Caco-2 (cell line): ENCODE measurements around the gene CCDC144A. TPM values are rescaled to one million over a fixed set of nuclear protein-coding genes. Genes with fewer than 3 reads are reported as not detected.
"Not testable (repeated sequence)": the region's sequence is repeated elsewhere in the genome, so short reads cannot be mapped to it uniquely, and the experiment has no call there.

Experiments
- BruUV-seq: library from RNA; stranded (reverse); fragments of 400-500 nt; replicated peaks from 2 replicates; lab custom pipeline; 2021; lab: Mats Ljungman, UMichigan
- CTCF ChIA-PET: fragments of 300-600 bp; sonication (Branson Sonifier 250); formaldehyde crosslinking; loops from one replicate; lab custom pipeline; 2022; ENCODE audit warnings: antibody characterized with exemption; lab: Charles Lee
- POLR2A ChIA-PET: fragments of 300-600 bp; sonication (Branson Sonifier 250); formaldehyde crosslinking; loops from one replicate; lab custom pipeline; 2022; ENCODE audit warnings: antibody characterized with exemption; lab: Charles Lee
- DNase-seq, 2 experiments: peaks; one replicate each; pipeline versions ENCODE4 v3.0.0 to v3.0.0-alpha.2; 2020 to 2022
- H3K27me3 ChIP-seq: replicated peaks from 2 replicates; pipeline ENCODE4 v1.6.0; 2011; ENCODE audit warnings: low read length; ENCODE audit not compliant: control insufficient read depth, insufficient read depth
- H3K36me3 ChIP-seq: 2 replicates; pipeline ENCODE4 v1.5.1; 2011; ENCODE audit warnings: low read length; ENCODE audit not compliant: control insufficient read depth, insufficient read depth
- H3K4me1 ChIP-seq: fragments of 250-450 bp; sonication (Bioruptor Pico); 2 replicates; pipeline ENCODE4 v1.5.1; 2020; ENCODE audit warnings: mild to moderate bottlenecking
- H3K4me3 ChIP-seq: 2 replicates; pipeline ENCODE4 v1.5.1; 2011; ENCODE audit warnings: low read depth, mild to moderate bottlenecking, control low read depth, low read length
- H3K9me3 ChIP-seq: fragments of 250-450 bp; sonication (Bioruptor Pico); 2 replicates; pipeline ENCODE4 v1.5.1; 2020; ENCODE audit warnings: mild to moderate bottlenecking, moderate library complexity
- H3K27ac Mint-ChIP-seq: one replicate; pipeline ENCODE4 v1.8.0; 2022; ENCODE audit warnings: mixed read lengths; ENCODE audit not compliant: unreplicated experiment
- H3K27me3 Mint-ChIP-seq: one replicate; pipeline ENCODE4 v1.8.0; 2022; ENCODE audit warnings: mixed read lengths; ENCODE audit not compliant: insufficient read depth, unreplicated experiment
- H3K36me3 Mint-ChIP-seq: one replicate; pipeline ENCODE4 v1.8.0; 2022; ENCODE audit warnings: mild to moderate bottlenecking, mixed read lengths; ENCODE audit not compliant: insufficient read depth, unreplicated experiment
- H3K4me1 Mint-ChIP-seq: one replicate; pipeline ENCODE4 v1.8.0; 2022; ENCODE audit warnings: low read depth, mixed read lengths; ENCODE audit not compliant: unreplicated experiment
- H3K4me3 Mint-ChIP-seq: one replicate; pipeline ENCODE4 v1.8.0; 2022; ENCODE audit warnings: mild to moderate bottlenecking, moderate library complexity, mixed read lengths; ENCODE audit not compliant: unreplicated experiment
- H3K9me3 Mint-ChIP-seq: one replicate; pipeline ENCODE4 v1.8.0; 2022; ENCODE audit warnings: mixed read lengths; ENCODE audit not compliant: unreplicated experiment
- intact Hi-C: fragments of 100-400 bp; cut with micrococcal nuclease; formaldehyde crosslinking; loops from one replicate; pipeline ENCODE4 v1.10.0; 2022; ENCODE audit not compliant: unreplicated experiment
- total RNA-seq: library from RNA; stranded (reverse); gene quantifications from 2 replicates; pipeline ENCODE4 v1.2.3, GENCODE V29; 2022

CCDC144A gene
- total RNA-seq, 1 experiment from 2014 or later, result 17.0 TPM

DNA sequence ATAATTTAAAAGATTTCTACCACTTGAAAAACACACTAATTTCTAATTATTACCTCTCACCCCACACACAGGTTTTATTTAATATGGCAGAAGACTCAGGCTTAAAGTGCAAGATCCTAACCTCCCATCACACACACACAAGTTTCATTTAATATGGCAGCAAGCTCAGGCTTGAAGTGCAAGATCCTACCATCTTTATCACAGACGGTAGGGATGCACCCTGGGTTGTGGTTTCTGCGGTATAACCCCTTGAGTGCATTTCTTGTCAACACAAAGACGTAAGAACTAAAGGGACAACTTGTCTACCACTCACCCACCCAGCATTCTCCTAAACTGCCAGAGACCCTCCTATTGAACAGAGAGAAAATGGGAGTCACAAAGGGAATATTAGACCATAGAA is 68.1 kb downstream of the CCDC144A start:
- H3K4me1 Mint-ChIP-seq, DNase-seq, H3K36me3 Mint-ChIP-seq, BruUV-seq, H3K36me3 ChIP-seq, H3K4me3 ChIP-seq, intact Hi-C loops, H3K4me1 ChIP-seq, H3K4me3 Mint-ChIP-seq, H3K9me3 ChIP-seq, H3K27me3 Mint-ChIP-seq, H3K27ac Mint-ChIP-seq, POLR2A ChIA-PET, H3K27me3 ChIP-seq, CTCF ChIA-PET: not testable (repeated sequence)
- H3K9me3 Mint-ChIP-seq, result peaks cover 14% of the 10 kb centered on the region

DNA sequence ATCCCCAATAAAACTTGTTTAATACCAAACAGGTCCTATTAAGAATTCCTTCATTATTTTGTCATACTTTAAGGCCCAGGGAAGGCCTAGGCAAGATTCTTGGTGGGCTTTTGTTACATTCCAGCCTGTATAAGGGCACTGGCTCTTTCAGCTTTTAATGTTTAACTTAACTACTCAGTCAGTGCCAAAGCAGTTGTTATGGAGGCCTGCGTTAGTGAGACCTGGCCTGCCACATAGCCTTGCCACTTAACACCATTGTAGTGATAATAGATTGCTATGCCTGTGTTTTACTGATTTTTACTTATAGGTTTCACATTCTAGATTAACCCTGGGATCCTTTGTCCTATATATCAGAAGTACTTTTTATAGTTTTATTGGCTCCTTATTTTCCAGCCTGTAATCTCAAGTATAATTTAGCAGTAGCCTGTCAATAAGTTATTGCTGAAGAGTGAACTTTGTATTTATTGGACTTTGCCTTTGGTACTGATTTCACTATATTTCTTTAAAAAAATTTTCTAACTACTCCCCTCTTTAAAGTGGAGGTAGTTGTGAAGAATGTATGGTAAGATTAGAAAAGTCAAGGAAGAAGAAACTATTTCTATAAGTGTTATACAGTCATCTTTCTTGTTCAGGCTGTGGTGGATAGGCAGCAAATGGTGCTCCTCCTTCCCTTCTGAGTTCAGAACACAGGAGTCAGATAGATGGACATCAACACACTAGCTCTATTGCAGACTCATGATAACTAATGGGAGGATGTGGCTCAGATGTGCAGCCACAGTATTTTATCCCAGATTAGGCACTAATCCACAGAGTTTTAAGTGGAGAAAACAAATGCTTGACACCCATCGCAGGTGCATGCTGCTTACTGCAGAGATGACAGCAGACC is 78.5 kb downstream of the CCDC144A start:
- H3K4me1 ChIP-seq, BruUV-seq, DNase-seq, H3K4me3 Mint-ChIP-seq, H3K36me3 Mint-ChIP-seq, CTCF ChIA-PET, H3K4me1 Mint-ChIP-seq, H3K4me3 ChIP-seq, H3K36me3 ChIP-seq, H3K9me3 Mint-ChIP-seq, H3K9me3 ChIP-seq, H3K27me3 Mint-ChIP-seq, intact Hi-C loops, H3K27ac Mint-ChIP-seq, POLR2A ChIA-PET, H3K27me3 ChIP-seq: not testable (repeated sequence)

- H3K4me3 ChIP-seq, BruUV-seq, H3K9me3 ChIP-seq, H3K36me3 Mint-ChIP-seq, intact Hi-C loops, H3K4me1 Mint-ChIP-seq, H3K4me3 Mint-ChIP-seq, H3K36me3 ChIP-seq, POLR2A ChIA-PET, DNase-seq, H3K27ac Mint-ChIP-seq, CTCF ChIA-PET, H3K9me3 Mint-ChIP-seq, H3K27me3 ChIP-seq, H3K27me3 Mint-ChIP-seq: not testable (repeated sequence)
- H3K4me1 ChIP-seq, result peaks cover 12% of the 10 kb centered on the region; the same call in 1 of the 2 replicates
Measured at GRCh38 chr17:16772394-16773145, 82.5 kb downstream of the CCDC144A start.

DNA sequence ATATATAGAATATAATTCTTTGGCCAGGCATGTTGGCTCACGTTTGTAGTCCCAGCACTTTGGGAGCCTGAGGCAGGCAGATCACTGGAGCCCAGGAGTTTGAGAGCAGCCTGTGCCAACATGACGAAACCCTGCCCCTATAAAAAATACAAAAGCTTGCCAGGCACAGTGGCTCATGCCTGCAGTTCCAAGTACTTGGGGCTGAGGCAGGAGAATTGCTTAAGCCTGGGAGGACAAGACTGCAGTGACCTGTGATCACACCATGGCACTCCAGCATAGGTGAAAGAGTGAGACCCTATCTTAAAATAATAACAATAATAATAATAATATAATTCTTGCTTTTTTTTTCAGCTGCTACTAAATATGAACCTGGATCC is 83.1 kb downstream of the CCDC144A start:
- DNase-seq, BruUV-seq, H3K4me1 ChIP-seq, H3K27me3 ChIP-seq, H3K4me3 Mint-ChIP-seq, intact Hi-C loops, H3K27me3 Mint-ChIP-seq, H3K9me3 ChIP-seq, CTCF ChIA-PET, H3K27ac Mint-ChIP-seq, H3K36me3 Mint-ChIP-seq, H3K4me3 ChIP-seq, H3K4me1 Mint-ChIP-seq, H3K36me3 ChIP-seq, POLR2A ChIA-PET: not testable (repeated sequence)
- H3K9me3 Mint-ChIP-seq, result peaks cover 14% of the 10 kb centered on the region

- H3K9me3 ChIP-seq, POLR2A ChIA-PET, BruUV-seq, H3K36me3 ChIP-seq, H3K4me1 Mint-ChIP-seq, intact Hi-C loops, H3K4me3 Mint-ChIP-seq, H3K27ac Mint-ChIP-seq, H3K27me3 ChIP-seq, H3K4me1 ChIP-seq, H3K4me3 ChIP-seq, DNase-seq, H3K9me3 Mint-ChIP-seq, H3K27me3 Mint-ChIP-seq, CTCF ChIA-PET, H3K36me3 Mint-ChIP-seq: not testable (repeated sequence)
Measured at GRCh38 chr17:16787851-16788250, 97.8 kb downstream of the CCDC144A start.

DNA sequence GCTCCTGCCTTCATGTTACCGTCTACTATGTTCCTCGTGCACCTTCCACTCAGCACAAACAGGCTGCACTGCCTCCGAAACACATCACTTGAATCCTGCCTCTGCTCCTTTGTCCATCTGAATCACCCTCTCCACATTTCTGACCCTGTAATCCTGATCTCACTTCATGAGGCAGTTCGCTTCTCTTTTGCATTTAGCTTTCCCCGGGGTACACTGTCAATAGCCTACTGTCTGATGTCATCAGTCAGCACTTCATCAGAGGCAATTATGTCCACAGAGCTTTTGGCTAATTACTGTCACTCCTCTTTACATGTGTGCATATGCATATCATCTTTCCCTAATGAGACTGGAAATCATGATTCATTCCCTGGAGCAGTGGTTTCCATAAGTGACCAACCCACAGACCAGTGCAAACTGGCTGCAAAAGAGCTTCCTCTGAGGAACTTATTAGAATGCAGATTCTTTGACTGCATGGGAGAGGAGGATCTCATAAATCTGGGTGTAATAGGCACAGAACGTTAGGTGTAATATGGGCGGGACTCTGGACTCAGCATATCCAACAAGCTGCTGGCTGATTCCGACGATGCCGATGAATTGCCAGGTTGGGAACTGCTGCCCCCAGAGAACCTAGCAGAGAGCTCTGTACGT is 99.0 kb downstream of the CCDC144A start:
- POLR2A ChIA-PET, H3K36me3 ChIP-seq, H3K4me3 Mint-ChIP-seq, H3K4me3 ChIP-seq, H3K4me1 Mint-ChIP-seq, H3K27me3 Mint-ChIP-seq, H3K27ac Mint-ChIP-seq, H3K9me3 Mint-ChIP-seq, CTCF ChIA-PET, H3K4me1 ChIP-seq, BruUV-seq, intact Hi-C loops, H3K36me3 Mint-ChIP-seq, DNase-seq, H3K27me3 ChIP-seq, H3K9me3 ChIP-seq: not testable (repeated sequence)
